Measurements from ENCODE around the gene BRD7. TPM values are rescaled to one million over a fixed set of nuclear protein-coding genes. Genes with fewer than 3 reads are reported as not detected.

Gene BRD7
- total RNA-seq, 1 donor from 2014 or later = 104 TPM

GRCh38 chr16:50407351-50407750, 38.6 kb upstream of the BRD7 start:
- no peaks in the 10 kb centered on the region for H3K36me3 Mint-ChIP-seq (ENCODE audit: insufficient read depth)
- DNase-seq (ENCODE audit: low spot score, unreplicated experiment) = no peak
- H3K27me3 Mint-ChIP-seq = peaks cover 4% of the 10 kb centered on the region
- no peak overlapping the region for H3K4me3 Mint-ChIP-seq (ENCODE audit: low read depth)
- H3K27ac Mint-ChIP-seq = no peak overlapping the region
- no peaks in the 10 kb centered on the region for H3K4me1 Mint-ChIP-seq (ENCODE audit: low read depth)
- TF ChIP-seq CTCF (IDR thresholded peaks at IDR 0.05; ENCODE audit: unreplicated experiment) = no peak
- H3K9me3 Mint-ChIP-seq (ENCODE audit: low read depth) = no peaks in the 10 kb centered on the region

- no peaks in the 10 kb centered on the region for H3K36me3 Mint-ChIP-seq (ENCODE audit: insufficient read depth)
- no peak overlapping the region for H3K4me3 Mint-ChIP-seq (ENCODE audit: low read depth)
- H3K27ac Mint-ChIP-seq = no peak overlapping the region
- DNase-seq (ENCODE audit: low spot score, unreplicated experiment) = no peak
- no peaks in the 10 kb centered on the region for H3K4me1 Mint-ChIP-seq (ENCODE audit: low read depth)
- H3K9me3 Mint-ChIP-seq (ENCODE audit: low read depth) = no peaks in the 10 kb centered on the region
- H3K27me3 Mint-ChIP-seq = peaks cover 10% of the 10 kb centered on the region
- TF ChIP-seq CTCF (IDR thresholded peaks at IDR 0.05; ENCODE audit: unreplicated experiment) = no peak
Measured at GRCh38 chr16:50403491-50403890, 34.7 kb upstream of the BRD7 start.

GRCh38 chr16:50402298-50402895, 33.6 kb upstream of the BRD7 start:
- no peaks in the 10 kb centered on the region for H3K9me3 Mint-ChIP-seq (ENCODE audit: low read depth)
- no peak overlapping the region for H3K27ac Mint-ChIP-seq
- no peak for TF ChIP-seq CTCF (IDR thresholded peaks at IDR 0.05; ENCODE audit: unreplicated experiment)
- peaks cover 10% of the 10 kb centered on the region for H3K27me3 Mint-ChIP-seq
- H3K4me1 Mint-ChIP-seq (ENCODE audit: low read depth) = no peaks in the 10 kb centered on the region
- no peak for DNase-seq (ENCODE audit: low spot score, unreplicated experiment)
- no peak overlapping the region for H3K4me3 Mint-ChIP-seq (ENCODE audit: low read depth)
- H3K36me3 Mint-ChIP-seq (ENCODE audit: insufficient read depth) = no peaks in the 10 kb centered on the region

GRCh38 chr16:50401355-50401754, 32.6 kb upstream of the BRD7 start:
- Mint-ChIP-seq H3K4me3 (ENCODE audit: low read depth) (no peak overlapping the region), H3K27me3 (peaks cover 13% of the 10 kb centered on the region), H3K4me1 (ENCODE audit: low read depth) (no peaks in the 10 kb centered on the region), H3K9me3 (ENCODE audit: low read depth) (no peaks in the 10 kb centered on the region), H3K36me3 (ENCODE audit: insufficient read depth) (no peaks in the 10 kb centered on the region), H3K27ac (no peak overlapping the region)
- TF ChIP-seq CTCF (IDR thresholded peaks at IDR 0.05; ENCODE audit: unreplicated experiment) = no peak
- no peak for DNase-seq (ENCODE audit: low spot score, unreplicated experiment)

GRCh38 chr16:50400967-50401348, 32.2 kb upstream of the BRD7 start:
- TF ChIP-seq CTCF (IDR thresholded peaks at IDR 0.05; ENCODE audit: unreplicated experiment) = no peak

More at GRCh38 chr16:50400967-50401348, 32.2 kb upstream of the BRD7 start:
- DNase-seq (ENCODE audit: low spot score, unreplicated experiment) = no peak
- H3K36me3 Mint-ChIP-seq (ENCODE audit: insufficient read depth) = no peaks in the 10 kb centered on the region
- peaks cover 13% of the 10 kb centered on the region for H3K27me3 Mint-ChIP-seq
- no peaks in the 10 kb centered on the region for H3K9me3 Mint-ChIP-seq (ENCODE audit: low read depth)
- H3K4me1 Mint-ChIP-seq (ENCODE audit: low read depth) = no peaks in the 10 kb centered on the region
- H3K27ac Mint-ChIP-seq = no peak overlapping the region
- H3K4me3 Mint-ChIP-seq (ENCODE audit: low read depth) = no peak overlapping the region

Measured in progenitor cell of endocrine pancreas (in vitro differentiated cells).